Smooth muscle cell (in vitro differentiated cells): ENCODE data around the gene TRAF2. TPM values are rescaled to one million over a fixed set of nuclear protein-coding genes. Genes with fewer than 3 reads are reported as not detected.

Experiments used
- DNase-seq: peaks from one replicate; lab custom pipeline; 2025; ENCODE audit not compliant: unreplicated experiment; lab: John Stamatoyannopoulos, UW
- H2AFZ ChIP-seq: fragments of 200-600 bp; sonication (generic); 2 replicates; pipeline ENCODE4 v1.6.0; 2016; ENCODE audit warnings: antibody characterized with exemption, low read depth, mild to moderate bottlenecking
- H3F3A ChIP-seq: fragments of 200-600 bp; sonication (generic); 2 replicates; pipeline ENCODE4 v1.6.0; 2017; ENCODE audit warnings: antibody characterized with exemption, low read depth
- H3K27ac ChIP-seq: fragments of 200-600 bp; sonication (generic); 2 replicates; pipeline ENCODE4 v1.5.1; 2016; ENCODE audit warnings: low read depth, mild to moderate bottlenecking
- H3K27me3 ChIP-seq: fragments of 200-600 bp; sonication (generic); 2 replicates; pipeline ENCODE4 v1.6.1; 2016; ENCODE audit warnings: low read depth, mild to moderate bottlenecking
- H3K36me3 ChIP-seq: fragments of 200-600 bp; sonication (generic); 2 replicates; pipeline ENCODE4 v1.5.1; 2016; ENCODE audit warnings: low read depth
- H3K4me1 ChIP-seq: fragments of 200-600 bp; sonication (generic); 2 replicates; pipeline ENCODE4 v1.5.1; 2016; ENCODE audit warnings: low read depth
- H3K4me2 ChIP-seq: fragments of 200-600 bp; sonication (generic); 2 replicates; pipeline ENCODE4 v1.6.0; 2016; ENCODE audit warnings: mild to moderate bottlenecking
- H3K4me3 ChIP-seq: fragments of 200-600 bp; sonication (generic); 2 replicates; pipeline ENCODE4 v1.5.1; 2016; ENCODE audit warnings: mild to moderate bottlenecking
- H3K79me2 ChIP-seq: fragments of 200-600 bp; sonication (generic); 2 replicates; pipeline ENCODE4 v1.6.0; 2016; ENCODE audit warnings: low read depth, mild to moderate bottlenecking
- H3K9ac ChIP-seq: fragments of 200-600 bp; sonication (generic); 2 replicates; pipeline ENCODE4 v1.6.0; 2016; ENCODE audit warnings: low read depth
- H3K9me3 ChIP-seq: fragments of 200-600 bp; sonication (generic); replicated peaks from 2 replicates; pipeline ENCODE4 v1.5.1; 2016; ENCODE audit warnings: low read depth
- H4K20me1 ChIP-seq: fragments of 200-600 bp; sonication (generic); 2 replicates; pipeline ENCODE4 v1.6.0; 2016; ENCODE audit warnings: low read depth
- CTCF ChIP-seq: fragments of 200-600 bp; sonication (generic); IDR thresholded peaks from 2 replicates; pipeline ENCODE4 v1.5.1; 2017; ENCODE audit warnings: borderline replicate concordance, mild to moderate bottlenecking, antibody characterized with exemption; ENCODE audit not compliant: insufficient read depth, poor library complexity, severe bottlenecking
- WGBS: methylation state at CpG from one replicate; pipeline ENCODE4 v1.1.7; 2016; ENCODE audit warnings: low lambda C conversion rate; 5-methylcytosine and 5-hydroxymethylcytosine counted together
- polyA plus RNA-seq: library from polyadenylated mRNA; unstranded; fragments of >200 nt; fragmentation: Nextera tagmentation; extraction: Ambion mirVana; gene quantifications from 2 replicates; pipeline ENCODE4 v1.2.1, GENCODE V29; 2016
- total RNA-seq: library from RNA; depleted of rRNA; stranded (reverse); fragments of >200 nt; gene quantifications from 2 replicates; pipeline ENCODE4 v1.2.3, GENCODE V29; 2014

The TRAF2 gene
- total and polyA plus RNA-seq, 2 experiments from 2014 or later: 7.0 to 15.9 TPM

DNA sequence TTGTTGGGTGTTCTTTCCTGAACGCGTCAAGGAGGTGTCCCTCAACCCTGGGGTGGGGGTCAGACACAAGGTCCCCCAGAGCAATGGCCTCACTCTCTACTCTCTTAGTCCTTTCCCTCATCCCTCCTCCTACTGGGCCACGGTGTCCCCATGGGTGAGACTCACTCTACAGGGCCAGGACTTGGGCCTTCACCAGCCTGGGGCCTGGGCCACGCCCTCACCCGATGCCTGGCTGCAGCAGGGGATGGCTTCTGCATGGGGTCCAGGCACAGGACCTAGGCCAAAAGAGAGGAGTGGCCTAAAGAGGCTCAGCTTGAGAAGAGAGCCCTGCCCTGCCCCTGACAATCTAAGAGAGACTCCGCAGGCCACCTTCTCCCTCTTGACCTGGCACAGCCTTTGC, 71.6 kb downstream of the TRAF2 start:
- no peaks in the 10 kb centered on the region for H3K36me3 ChIP-seq
- H3K27me3 ChIP-seq: no peaks in the 10 kb centered on the region
- H3K4me2 ChIP-seq: no peak overlapping the region
- no peak overlapping the region for H3K9ac ChIP-seq
- H3K27ac ChIP-seq: no peak overlapping the region
- H4K20me1 ChIP-seq: no peaks in the 10 kb centered on the region
- H2AFZ ChIP-seq: no peak overlapping the region
- H3K4me1 ChIP-seq: no peaks in the 10 kb centered on the region
- no peak for DNase-seq
- no peaks in the 10 kb centered on the region for H3K79me2 ChIP-seq
- 94% methylated on average over 6 of the region's 6 CpGs for WGBS
- no peak overlapping the region for H3K4me3 ChIP-seq
- no peaks in the 10 kb centered on the region for H3F3A ChIP-seq
- no peak for TF ChIP-seq CTCF
- no peaks in the 10 kb centered on the region for H3K9me3 ChIP-seq

- Histone ChIP-seq H4K20me1 (no peaks in the 10 kb centered on the region), H3K4me1 (no peaks in the 10 kb centered on the region), H3K9ac (no peak overlapping the region), H3K27me3 (no peaks in the 10 kb centered on the region), H3F3A (no peaks in the 10 kb centered on the region), H3K27ac (no peak overlapping the region), H3K79me2 (no peaks in the 10 kb centered on the region), H3K4me3 (no peak overlapping the region), H3K36me3 (no peaks in the 10 kb centered on the region), H2AFZ (no peak overlapping the region), H3K9me3 (no peaks in the 10 kb centered on the region), H3K4me2 (no peak overlapping the region)
- no peak for TF ChIP-seq CTCF
- 96% methylated on average over 6 of the region's 7 CpGs for WGBS
- DNase-seq: no peak
Observed at GRCh38 chr9:136958473-136958872, 72.2 kb downstream of the TRAF2 start.

- H3K4me3 ChIP-seq: no peak overlapping the region
- no peaks in the 10 kb centered on the region for H3F3A ChIP-seq
- no peak overlapping the region for H3K9ac ChIP-seq
- no peak overlapping the region for H2AFZ ChIP-seq
- 88% methylated on average over 28 of the region's 28 CpGs for WGBS
- H3K27ac ChIP-seq: no peak overlapping the region
- H3K9me3 ChIP-seq: no peaks in the 10 kb centered on the region
- no peaks in the 10 kb centered on the region for H4K20me1 ChIP-seq
- TF ChIP-seq CTCF: no peak
- no peaks in the 10 kb centered on the region for H3K79me2 ChIP-seq
- H3K27me3 ChIP-seq: no peaks in the 10 kb centered on the region
- H3K4me2 ChIP-seq: no peak overlapping the region
- no peak for DNase-seq
- no peaks in the 10 kb centered on the region for H3K4me1 ChIP-seq
- H3K36me3 ChIP-seq: no peaks in the 10 kb centered on the region
Observed at GRCh38 chr9:136958898-136959850, 72.9 kb downstream of the TRAF2 start.
